GM23338 (cell line): Measurements from ENCODE around the gene ETNPPL. TPM values are rescaled to one million over a fixed set of nuclear protein-coding genes. Genes with fewer than 3 reads are reported as not detected.

Experiments
- ATAC-seq: fragments of 200-7000 bp; cut with Tn5 transposase; 3 replicates; pipeline ENCODE4 v1.9.1; 2020
- DNase-seq: peaks from one replicate; pipeline ENCODE4 v3.0.0-alpha.2; 2015; ENCODE audit warnings: low spot score
- H2AFZ ChIP-seq: fragments of 200-600 bp; sonication (generic); 2 replicates; pipeline ENCODE4 v1.8.0; 2016; ENCODE audit warnings: antibody characterized with exemption, mild to moderate bottlenecking, moderate library complexity
- H3F3A ChIP-seq: fragments of 200-600 bp; sonication (generic); replicated peaks from 2 replicates; pipeline ENCODE4 v1.8.0; 2017; ENCODE audit warnings: antibody characterized with exemption, mixed run types, low read depth
- H3K27ac ChIP-seq: fragments of 200-600 bp; sonication (generic); 2 replicates; pipeline ENCODE4 v1.6.1; 2016; ENCODE audit warnings: low read depth
- H3K27me3 ChIP-seq: fragments of 200-600 bp; sonication (generic); 2 replicates; pipeline ENCODE4 v1.8.0; 2016; ENCODE audit warnings: mild to moderate bottlenecking, mixed run types, moderate library complexity; ENCODE audit not compliant: insufficient read depth
- H3K36me3 ChIP-seq: fragments of 200-600 bp; sonication (generic); 2 replicates; pipeline ENCODE4 v1.8.0; 2016; ENCODE audit warnings: mild to moderate bottlenecking; ENCODE audit not compliant: insufficient read depth
- H3K4me1 ChIP-seq: fragments of 200-600 bp; sonication (generic); 2 replicates; pipeline ENCODE4 v1.8.0; 2016; ENCODE audit warnings: mild to moderate bottlenecking, moderate library complexity; ENCODE audit not compliant: insufficient read depth
- H3K4me2 ChIP-seq: fragments of 200-600 bp; sonication (generic); 2 replicates; pipeline ENCODE4 v1.7.1; 2017; ENCODE audit warnings: mixed run types
- H3K4me3 ChIP-seq: fragments of 200-600 bp; sonication (generic); 2 replicates; pipeline ENCODE4 v1.6.1; 2016; ENCODE audit warnings: mixed run types
- H3K79me2 ChIP-seq: fragments of 200-600 bp; sonication (generic); replicated peaks from 2 replicates; pipeline ENCODE4 v1.8.0; 2017; ENCODE audit warnings: mild to moderate bottlenecking; ENCODE audit not compliant: insufficient read depth
- H3K9me2 ChIP-seq: fragments of 200-600 bp; sonication (generic); 2 replicates; pipeline ENCODE4 v1.8.0; 2017; ENCODE audit not compliant: insufficient read depth
- H4K20me1 ChIP-seq: fragments of 200-600 bp; sonication (generic); replicated peaks from 2 replicates; pipeline ENCODE4 v1.8.0; 2017; ENCODE audit warnings: mild to moderate bottlenecking; ENCODE audit not compliant: insufficient read depth
- H3K27ac Mint-ChIP-seq: 2 replicates; pipeline ENCODE4 v1.8.0; 2020; ENCODE audit warnings: inconsistent platforms, mild to moderate bottlenecking, moderate library complexity, mixed read lengths
- H3K27me3 Mint-ChIP-seq: 3 replicates; pipeline ENCODE4 v1.8.0; 2022; ENCODE audit warnings: low read depth, mild to moderate bottlenecking, moderate library complexity, mixed read lengths, inconsistent platforms; ENCODE audit not compliant: insufficient read depth, poor library complexity
- H3K36me3 Mint-ChIP-seq: 3 replicates; pipeline ENCODE4 v1.8.0; 2021; ENCODE audit warnings: low read depth, mild to moderate bottlenecking, inconsistent platforms, moderate library complexity, mixed read lengths
- H3K4me1 Mint-ChIP-seq: 3 replicates; pipeline ENCODE4 v1.8.0; 2020; ENCODE audit warnings: mild to moderate bottlenecking, inconsistent platforms, mixed read lengths
- H3K4me3 Mint-ChIP-seq: 3 replicates; pipeline ENCODE4 v1.8.0; 2021; ENCODE audit warnings: moderate library complexity, mild to moderate bottlenecking, inconsistent platforms, mixed read lengths
- H3K9me3 Mint-ChIP-seq: 3 replicates; pipeline ENCODE4 v1.8.0; 2020; ENCODE audit warnings: moderate library complexity, mild to moderate bottlenecking, inconsistent platforms, mixed read lengths
- CREB1 ChIP-seq: fragments of 250-450 bp; sonication (Bioruptor Pico); IDR thresholded peaks from 2 replicates; pipeline ENCODE4 v1.5.0; 2020; ENCODE audit warnings: low read depth, mild to moderate bottlenecking, moderate library complexity
- EZH2 ChIP-seq: fragments of 200-600 bp; sonication (generic); IDR thresholded peaks from one replicate; pipeline ENCODE4 v1.8.0; 2017; ENCODE audit warnings: antibody characterized with exemption, mild to moderate bottlenecking, low read depth; ENCODE audit not compliant: unreplicated experiment
- EZH2phosphoT487 ChIP-seq: fragments of 200-600 bp; sonication (generic); IDR thresholded peaks from one replicate; pipeline ENCODE4 v1.8.1; 2018; ENCODE audit warnings: antibody characterized with exemption; ENCODE audit not compliant: unreplicated experiment
- JUNB ChIP-seq: IDR thresholded peaks from one replicate; pipeline ENCODE4 v1.6.1; 2016; ENCODE audit warnings: antibody characterized with exemption; ENCODE audit not compliant: unreplicated experiment
- NANOG ChIP-seq: IDR thresholded peaks from 2 replicates; pipeline ENCODE4 v1.6.1; 2016; ENCODE audit warnings: antibody characterized with exemption, borderline replicate concordance
- POLR2AphosphoS5 ChIP-seq: IDR thresholded peaks from 2 replicates; pipeline ENCODE4 v1.6.1; 2016; ENCODE audit warnings: antibody characterized with exemption, low read depth
- STAT1 ChIP-seq: IDR thresholded peaks from one replicate; pipeline ENCODE4 v1.6.1; 2016; ENCODE audit warnings: antibody characterized with exemption; ENCODE audit not compliant: unreplicated experiment
- ZNF114 ChIP-seq: fragments of 250-450 bp; sonication (Bioruptor Pico); IDR thresholded peaks from 2 replicates; pipeline ENCODE4 v1.5.0; 2020; ENCODE audit warnings: mild to moderate bottlenecking, moderate library complexity
- ZNF331 ChIP-seq: fragments of 250-450 bp; sonication (Bioruptor Pico); IDR thresholded peaks from 2 replicates; pipeline ENCODE4 v1.5.0; 2020; ENCODE audit warnings: low read depth, mild to moderate bottlenecking, moderate library complexity
- polyA plus RNA-seq: library from polyadenylated mRNA; unstranded; fragments of >200 nt; fragmentation: Nextera tagmentation; extraction: Ambion mirVana; gene quantifications from 2 replicates; pipeline ENCODE4 v1.2.1, GENCODE V29; 2016
- total RNA-seq: library from RNA; depleted of rRNA; stranded (reverse); fragments of >200 nt; shearing (Covaris generic); gene quantifications from 2 replicates; pipeline ENCODE4 v1.2.3, GENCODE V29; 2014
- TF ChIP-seq, protein P1 (sequence below): fragments of 250-450 bp; sonication (Bioruptor Pico); IDR thresholded peaks from 2 replicates; pipeline ENCODE4 v1.5.0; 2020; ENCODE audit warnings: mild to moderate bottlenecking, moderate library complexity
- TF ChIP-seq, protein P2 (sequence below), 2 experiments: fragments of 200-600 bp in 1 of 2; sonication (generic) in 1 of 2; conservative IDR thresholded peaks; 2 replicates each; pipeline versions ENCODE4 v1.5.1 to v1.6.1; 2016 to 2017; ENCODE audit warnings: antibody characterized with exemption in 2 of 2, low read depth in 2 of 2, mild to moderate bottlenecking in 2 of 2, moderate library complexity in 1 of 2
- TF ChIP-seq, protein P3 (sequence below): IDR thresholded peaks from 2 replicates; pipeline ENCODE4 v1.6.1; 2016; ENCODE audit warnings: antibody characterized with exemption
- TF ChIP-seq, protein P4 (sequence below): IDR thresholded peaks from one replicate; pipeline ENCODE4 v1.6.1; 2018; ENCODE audit warnings: antibody characterized with exemption; ENCODE audit not compliant: unreplicated experiment

The ETNPPL gene
- total and polyA plus RNA-seq, 2 experiments from 2014 or later: 1.2 to 1.5 TPM

DNA sequence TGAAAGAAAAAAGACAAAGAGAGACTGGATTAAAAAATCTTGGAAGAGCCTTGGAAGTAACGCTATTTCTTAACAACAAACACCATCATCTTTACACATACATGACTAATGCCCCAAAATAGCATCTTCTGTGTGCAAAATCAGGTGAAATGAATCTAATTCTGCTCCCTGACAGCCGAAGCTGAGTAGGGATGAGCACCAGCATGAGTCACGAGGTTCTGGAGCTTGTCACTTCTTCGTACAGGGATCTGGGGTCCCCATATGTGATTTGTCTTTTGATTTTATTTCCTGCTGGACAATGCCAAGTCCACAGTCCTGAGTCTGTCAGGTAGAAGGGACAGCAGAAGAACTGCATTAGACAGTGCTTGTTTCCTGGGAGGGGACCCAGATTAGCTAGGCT lies 56.6 kb downstream of the ETNPPL start:
- H4K20me1 ChIP-seq: no peaks in the 10 kb centered on the region
- no peaks in the 10 kb centered on the region for H3K4me1 Mint-ChIP-seq
- peaks cover 7% of the 10 kb centered on the region for H3K27me3 Mint-ChIP-seq
- no peaks in the 10 kb centered on the region for H3F3A ChIP-seq
- H3K9me2 ChIP-seq: no peaks in the 10 kb centered on the region
- ATAC-seq: no peak
- no peaks in the 10 kb centered on the region for H3K36me3 Mint-ChIP-seq
- no peaks in the 10 kb centered on the region for H3K36me3 ChIP-seq
- H3K79me2 ChIP-seq: no peaks in the 10 kb centered on the region
- peak overlapping the region; percentile 32; the same call in 1 of the 2 replicates for H2AFZ ChIP-seq
- no peak overlapping the region for H3K27ac Mint-ChIP-seq
- H3K4me2 ChIP-seq: no peak overlapping the region
- H3K9me3 Mint-ChIP-seq: no peaks in the 10 kb centered on the region
- no peaks in the 10 kb centered on the region for H3K27me3 ChIP-seq
- TF ChIP-seq JUNB (no peak), POLR2AphosphoS5 (no peak), ZNF114 (CRISPR knock-in tag) (no peak), EZH2 (no peak), CREB1 (CRISPR knock-in tag) (no peak), STAT1 (no peak), ZNF331 (no peak), EZH2phosphoT487 (no peak), NANOG (no peak)
- TF ChIP-seq, protein P1, sequence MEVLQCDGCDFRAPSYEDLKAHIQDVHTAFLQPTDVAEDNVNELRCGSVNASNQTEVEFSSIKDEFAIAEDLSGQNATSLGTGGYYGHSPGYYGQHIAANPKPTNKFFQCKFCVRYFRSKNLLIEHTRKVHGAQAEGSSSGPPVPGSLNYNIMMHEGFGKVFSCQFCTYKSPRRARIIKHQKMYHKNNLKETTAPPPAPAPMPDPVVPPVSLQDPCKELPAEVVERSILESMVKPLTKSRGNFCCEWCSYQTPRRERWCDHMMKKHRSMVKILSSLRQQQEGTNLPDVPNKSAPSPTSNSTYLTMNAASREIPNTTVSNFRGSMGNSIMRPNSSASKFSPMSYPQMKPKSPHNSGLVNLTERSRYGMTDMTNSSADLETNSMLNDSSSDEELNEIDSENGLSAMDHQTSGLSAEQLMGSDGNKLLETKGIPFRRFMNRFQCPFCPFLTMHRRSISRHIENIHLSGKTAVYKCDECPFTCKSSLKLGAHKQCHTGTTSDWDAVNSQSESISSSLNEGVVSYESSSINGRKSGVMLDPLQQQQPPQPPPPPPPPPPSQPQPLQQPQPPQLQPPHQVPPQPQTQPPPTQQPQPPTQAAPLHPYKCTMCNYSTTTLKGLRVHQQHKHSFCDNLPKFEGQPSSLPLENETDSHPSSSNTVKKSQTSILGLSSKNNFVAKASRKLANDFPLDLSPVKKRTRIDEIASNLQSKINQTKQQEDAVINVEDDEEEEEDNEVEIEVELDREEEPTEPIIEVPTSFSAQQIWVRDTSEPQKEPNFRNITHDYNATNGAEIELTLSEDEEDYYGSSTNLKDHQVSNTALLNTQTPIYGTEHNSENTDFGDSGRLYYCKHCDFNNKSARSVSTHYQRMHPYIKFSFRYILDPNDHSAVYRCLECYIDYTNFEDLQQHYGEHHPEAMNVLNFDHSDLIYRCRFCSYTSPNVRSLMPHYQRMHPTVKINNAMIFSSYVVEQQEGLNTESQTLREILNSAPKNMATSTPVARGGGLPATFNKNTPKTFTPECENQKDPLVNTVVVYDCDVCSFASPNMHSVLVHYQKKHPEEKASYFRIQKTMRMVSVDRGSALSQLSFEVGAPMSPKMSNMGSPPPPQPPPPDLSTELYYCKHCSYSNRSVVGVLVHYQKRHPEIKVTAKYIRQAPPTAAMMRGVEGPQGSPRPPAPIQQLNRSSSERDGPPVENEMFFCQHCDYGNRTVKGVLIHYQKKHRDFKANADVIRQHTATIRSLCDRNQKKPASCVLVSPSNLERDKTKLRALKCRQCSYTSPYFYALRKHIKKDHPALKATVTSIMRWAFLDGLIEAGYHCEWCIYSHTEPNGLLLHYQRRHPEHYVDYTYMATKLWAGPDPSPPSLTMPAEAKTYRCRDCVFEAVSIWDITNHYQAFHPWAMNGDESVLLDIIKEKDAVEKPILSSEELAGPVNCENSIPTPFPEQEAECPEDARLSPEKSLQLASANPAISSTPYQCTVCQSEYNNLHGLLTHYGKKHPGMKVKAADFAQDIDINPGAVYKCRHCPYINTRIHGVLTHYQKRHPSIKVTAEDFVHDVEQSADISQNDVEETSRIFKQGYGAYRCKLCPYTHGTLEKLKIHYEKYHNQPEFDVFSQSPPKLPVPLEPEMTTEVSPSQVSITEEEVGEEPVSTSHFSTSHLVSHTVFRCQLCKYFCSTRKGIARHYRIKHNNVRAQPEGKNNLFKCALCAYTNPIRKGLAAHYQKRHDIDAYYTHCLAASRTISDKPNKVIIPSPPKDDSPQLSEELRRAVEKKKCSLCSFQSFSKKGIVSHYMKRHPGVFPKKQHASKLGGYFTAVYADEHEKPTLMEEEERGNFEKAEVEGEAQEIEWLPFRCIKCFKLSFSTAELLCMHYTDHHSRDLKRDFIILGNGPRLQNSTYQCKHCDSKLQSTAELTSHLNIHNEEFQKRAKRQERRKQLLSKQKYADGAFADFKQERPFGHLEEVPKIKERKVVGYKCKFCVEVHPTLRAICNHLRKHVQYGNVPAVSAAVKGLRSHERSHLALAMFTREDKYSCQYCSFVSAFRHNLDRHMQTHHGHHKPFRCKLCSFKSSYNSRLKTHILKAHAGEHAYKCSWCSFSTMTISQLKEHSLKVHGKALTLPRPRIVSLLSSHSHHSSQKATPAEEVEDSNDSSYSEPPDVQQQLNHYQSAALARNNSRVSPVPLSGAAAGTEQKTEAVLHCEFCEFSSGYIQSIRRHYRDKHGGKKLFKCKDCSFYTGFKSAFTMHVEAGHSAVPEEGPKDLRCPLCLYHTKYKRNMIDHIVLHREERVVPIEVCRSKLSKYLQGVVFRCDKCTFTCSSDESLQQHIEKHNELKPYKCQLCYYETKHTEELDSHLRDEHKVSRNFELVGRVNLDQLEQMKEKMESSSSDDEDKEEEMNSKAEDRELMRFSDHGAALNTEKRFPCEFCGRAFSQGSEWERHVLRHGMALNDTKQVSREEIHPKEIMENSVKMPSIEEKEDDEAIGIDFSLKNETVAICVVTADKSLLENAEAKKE (CRISPR knock-in tag): no peak
- TF ChIP-seq, protein P2, sequence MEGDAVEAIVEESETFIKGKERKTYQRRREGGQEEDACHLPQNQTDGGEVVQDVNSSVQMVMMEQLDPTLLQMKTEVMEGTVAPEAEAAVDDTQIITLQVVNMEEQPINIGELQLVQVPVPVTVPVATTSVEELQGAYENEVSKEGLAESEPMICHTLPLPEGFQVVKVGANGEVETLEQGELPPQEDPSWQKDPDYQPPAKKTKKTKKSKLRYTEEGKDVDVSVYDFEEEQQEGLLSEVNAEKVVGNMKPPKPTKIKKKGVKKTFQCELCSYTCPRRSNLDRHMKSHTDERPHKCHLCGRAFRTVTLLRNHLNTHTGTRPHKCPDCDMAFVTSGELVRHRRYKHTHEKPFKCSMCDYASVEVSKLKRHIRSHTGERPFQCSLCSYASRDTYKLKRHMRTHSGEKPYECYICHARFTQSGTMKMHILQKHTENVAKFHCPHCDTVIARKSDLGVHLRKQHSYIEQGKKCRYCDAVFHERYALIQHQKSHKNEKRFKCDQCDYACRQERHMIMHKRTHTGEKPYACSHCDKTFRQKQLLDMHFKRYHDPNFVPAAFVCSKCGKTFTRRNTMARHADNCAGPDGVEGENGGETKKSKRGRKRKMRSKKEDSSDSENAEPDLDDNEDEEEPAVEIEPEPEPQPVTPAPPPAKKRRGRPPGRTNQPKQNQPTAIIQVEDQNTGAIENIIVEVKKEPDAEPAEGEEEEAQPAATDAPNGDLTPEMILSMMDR (conservative IDR thresholded peaks at IDR 0.05; ENCODE audit: low read depth in 2 of 2): no peak
- TF ChIP-seq, protein P3, sequence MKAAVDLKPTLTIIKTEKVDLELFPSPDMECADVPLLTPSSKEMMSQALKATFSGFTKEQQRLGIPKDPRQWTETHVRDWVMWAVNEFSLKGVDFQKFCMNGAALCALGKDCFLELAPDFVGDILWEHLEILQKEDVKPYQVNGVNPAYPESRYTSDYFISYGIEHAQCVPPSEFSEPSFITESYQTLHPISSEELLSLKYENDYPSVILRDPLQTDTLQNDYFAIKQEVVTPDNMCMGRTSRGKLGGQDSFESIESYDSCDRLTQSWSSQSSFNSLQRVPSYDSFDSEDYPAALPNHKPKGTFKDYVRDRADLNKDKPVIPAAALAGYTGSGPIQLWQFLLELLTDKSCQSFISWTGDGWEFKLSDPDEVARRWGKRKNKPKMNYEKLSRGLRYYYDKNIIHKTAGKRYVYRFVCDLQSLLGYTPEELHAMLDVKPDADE: no peak
- TF ChIP-seq, protein P4, sequence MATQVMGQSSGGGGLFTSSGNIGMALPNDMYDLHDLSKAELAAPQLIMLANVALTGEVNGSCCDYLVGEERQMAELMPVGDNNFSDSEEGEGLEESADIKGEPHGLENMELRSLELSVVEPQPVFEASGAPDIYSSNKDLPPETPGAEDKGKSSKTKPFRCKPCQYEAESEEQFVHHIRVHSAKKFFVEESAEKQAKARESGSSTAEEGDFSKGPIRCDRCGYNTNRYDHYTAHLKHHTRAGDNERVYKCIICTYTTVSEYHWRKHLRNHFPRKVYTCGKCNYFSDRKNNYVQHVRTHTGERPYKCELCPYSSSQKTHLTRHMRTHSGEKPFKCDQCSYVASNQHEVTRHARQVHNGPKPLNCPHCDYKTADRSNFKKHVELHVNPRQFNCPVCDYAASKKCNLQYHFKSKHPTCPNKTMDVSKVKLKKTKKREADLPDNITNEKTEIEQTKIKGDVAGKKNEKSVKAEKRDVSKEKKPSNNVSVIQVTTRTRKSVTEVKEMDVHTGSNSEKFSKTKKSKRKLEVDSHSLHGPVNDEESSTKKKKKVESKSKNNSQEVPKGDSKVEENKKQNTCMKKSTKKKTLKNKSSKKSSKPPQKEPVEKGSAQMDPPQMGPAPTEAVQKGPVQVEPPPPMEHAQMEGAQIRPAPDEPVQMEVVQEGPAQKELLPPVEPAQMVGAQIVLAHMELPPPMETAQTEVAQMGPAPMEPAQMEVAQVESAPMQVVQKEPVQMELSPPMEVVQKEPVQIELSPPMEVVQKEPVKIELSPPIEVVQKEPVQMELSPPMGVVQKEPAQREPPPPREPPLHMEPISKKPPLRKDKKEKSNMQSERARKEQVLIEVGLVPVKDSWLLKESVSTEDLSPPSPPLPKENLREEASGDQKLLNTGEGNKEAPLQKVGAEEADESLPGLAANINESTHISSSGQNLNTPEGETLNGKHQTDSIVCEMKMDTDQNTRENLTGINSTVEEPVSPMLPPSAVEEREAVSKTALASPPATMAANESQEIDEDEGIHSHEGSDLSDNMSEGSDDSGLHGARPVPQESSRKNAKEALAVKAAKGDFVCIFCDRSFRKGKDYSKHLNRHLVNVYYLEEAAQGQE: no peak
- DNase-seq: no peak
- H3K4me3 ChIP-seq: no peak overlapping the region
- H3K4me3 Mint-ChIP-seq: no peak overlapping the region
- H3K4me1 ChIP-seq: no peaks in the 10 kb centered on the region
- no peak overlapping the region for H3K27ac ChIP-seq
